ENCODE data around the gene AP3B2. TPM values are rescaled to one million over a fixed set of nuclear protein-coding genes. Genes with fewer than 3 reads are reported as not detected.

The AP3B2 gene
- 3.8 TPM for total RNA-seq
- long read RNA-seq, partial matches to known transcripts, result 1 of 4 reads
- long read RNA-seq, other reads (novel, unspliced or antisense), result 2 of 4 reads

GRCh38 chr15:82709421-82710207, at the start of gene AP3B2:
TSS of gene AP3B2 (minus strand) at chr15:82709875. CDS start at chr15:82709706, 169 bp downstream.
- intact Hi-C loops (cut with DNase I), result no loop called here

GRCh38 chr15:82751308-82751707, 41.6 kb upstream of the AP3B2 start:
- H3K4me1 ChIP-seq, result peaks cover 15% of the 10 kb centered on the region
- peak; percentile 17 for ATAC-seq
- no peaks in the 10 kb centered on the region for H3K9me3 ChIP-seq
- no peak for TF ChIP-seq CTCF (IDR thresholded peaks at IDR 0.05)
- no peak overlapping the region for H3K27ac ChIP-seq
- peaks cover 35% of the 10 kb centered on the region for H3K36me3 ChIP-seq
- DNase-seq, result no peak
- no peaks in the 10 kb centered on the region for H3K27me3 ChIP-seq
- peak overlapping the region; percentile 87 for H3K4me3 ChIP-seq
- intact Hi-C loops (cut with DNase I), result no loop called here

More at GRCh38 chr15:82709421-82710207, at the start of gene AP3B2:
- H3K36me3 ChIP-seq, result no peaks in the 10 kb centered on the region
- ATAC-seq (peak; percentile 97), DNase-seq (peak; percentile 91)
- peaks cover 11% of the 10 kb centered on the region for H3K4me1 ChIP-seq
- no peaks in the 10 kb centered on the region for H3K9me3 ChIP-seq
- peaks cover 4% of the 10 kb centered on the region for H3K27me3 ChIP-seq
- TF ChIP-seq CTCF (IDR thresholded peaks at IDR 0.05), result no peak
- H3K27ac ChIP-seq, result no peak within 1 kb of the TSS
- H3K4me3 ChIP-seq, result peak within 1 kb of the TSS; percentile 73

GRCh38 chr15:82750831-82751180, 41.1 kb upstream of the AP3B2 start:
- Histone ChIP-seq H3K4me1 (peaks cover 15% of the 10 kb centered on the region), H3K27me3 (no peaks in the 10 kb centered on the region), H3K36me3 (peaks cover 30% of the 10 kb centered on the region), H3K27ac (peak overlapping the region; percentile 92), H3K4me3 (peak overlapping the region; percentile 87), H3K9me3 (no peaks in the 10 kb centered on the region)
- no peak for DNase-seq
- no peak for ATAC-seq
- TF ChIP-seq CTCF (IDR thresholded peaks at IDR 0.05), result no peak
- intact Hi-C loops (cut with DNase I), result no loop called here

- no peak for TF ChIP-seq CTCF (IDR thresholded peaks at IDR 0.05)
- Histone ChIP-seq H3K36me3 (peaks cover 24% of the 10 kb centered on the region), H3K27me3 (no peaks in the 10 kb centered on the region), H3K4me1 (peaks cover 15% of the 10 kb centered on the region), H3K4me3 (peak overlapping the region; percentile 87), H3K9me3 (no peaks in the 10 kb centered on the region), H3K27ac (peak overlapping the region; percentile 92)
- DNase-seq (peak; percentile 95), ATAC-seq (peak; percentile 99)
- intact Hi-C loops (cut with DNase I), result no loop called here
Measured at GRCh38 chr15:82749951-82750830, 40.5 kb upstream of the AP3B2 start.

- TF ChIP-seq CTCF (IDR thresholded peaks at IDR 0.05), result no peak
- ATAC-seq, result no peak
- Histone ChIP-seq H3K4me3 (no peak overlapping the region), H3K36me3 (peaks cover 10% of the 10 kb centered on the region), H3K9me3 (no peaks in the 10 kb centered on the region), H3K27me3 (no peaks in the 10 kb centered on the region), H3K4me1 (peaks cover 15% of the 10 kb centered on the region), H3K27ac (no peak overlapping the region)
- intact Hi-C loops (cut with DNase I), result no loop called here
- DNase-seq, result no peak
Measured at GRCh38 chr15:82748315-82748714, 38.6 kb upstream of the AP3B2 start.

All from upper lobe of right lung (tissue), 1 donor.